C1 segment of cervical spinal cord (tissue), 14 donors: ENCODE results near the gene ELP5.

Experiments used
- DNase-seq, 14 donors: peaks; one replicate each; lab custom pipeline; 2025; lab: John Stamatoyannopoulos, UW

ELP5 gene

DNA sequence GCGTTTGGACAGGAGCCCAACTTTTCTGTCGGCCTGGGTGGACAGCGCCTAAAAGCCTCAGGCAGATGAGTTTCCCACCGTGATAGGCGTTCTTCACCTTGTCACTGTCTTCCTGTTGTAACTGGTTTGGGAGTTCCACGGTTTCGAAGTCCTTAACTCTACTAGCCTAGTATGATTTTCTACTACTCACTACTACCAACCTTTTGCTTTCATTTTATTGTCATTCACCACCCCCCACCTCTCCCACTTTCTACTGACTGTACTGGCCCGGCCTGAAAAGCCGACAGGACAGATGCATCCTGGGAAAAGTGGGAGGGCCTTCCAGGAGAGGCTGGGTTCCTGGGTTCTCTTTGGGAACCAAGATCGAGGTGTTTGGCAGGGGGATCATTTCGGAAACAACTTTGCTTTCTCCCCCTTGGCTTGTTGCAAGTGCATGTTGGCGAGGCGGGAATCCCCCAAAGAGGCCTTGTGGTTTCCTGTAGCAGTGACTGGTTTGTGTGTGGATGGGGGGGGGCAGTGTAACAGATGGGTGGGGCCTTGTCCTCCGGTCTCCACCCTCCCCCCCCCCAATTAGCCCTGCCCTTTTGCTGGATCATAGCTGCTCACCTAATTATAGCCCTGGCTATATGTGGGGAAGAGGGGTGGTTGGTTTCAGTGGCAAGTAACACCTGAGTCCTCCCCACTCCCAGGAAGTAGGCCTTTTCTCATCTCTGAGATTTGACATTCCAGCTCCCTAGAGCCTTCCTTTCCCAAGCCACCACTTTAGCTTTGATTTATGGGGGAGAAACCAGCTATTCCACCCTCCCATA lies 56.8 kb downstream of the ELP5 start:
- peak in 10 of 14 donors; percentile 15 to 64 (median 46) for DNase-seq
